BJ (cell line): ENCODE data around the gene BIVM. TPM values are rescaled to one million over a fixed set of nuclear protein-coding genes. Genes with fewer than 3 reads are reported as not detected.

Source experiments
- CTCF ChIA-PET: fragments of 350-600 bp; formaldehyde crosslinking; extraction: SDS; loops from one replicate; lab custom pipeline; 2021; ENCODE audit warnings: antibody characterized with exemption, inconsistent platforms; lab: Yijun Ruan, JAX
- POLR2A ChIA-PET: fragments of 300-600 bp; sonication (Branson Sonifier 250); formaldehyde crosslinking; extraction: SDS; loops from one replicate; lab custom pipeline; 2021; ENCODE audit warnings: antibody characterized with exemption; lab: Charles Lee
- DNase-seq: peaks from one replicate; pipeline ENCODE4 v3.0.0-alpha.2; 2011; ENCODE audit warnings: low read depth
- H3K27me3 ChIP-seq: 2 replicates; pipeline ENCODE4 v1.6.0; 2011; ENCODE audit warnings: low read length; ENCODE audit not compliant: control insufficient read depth, insufficient read depth
- H3K36me3 ChIP-seq: 2 replicates; pipeline ENCODE4 v1.5.1; 2011; ENCODE audit warnings: low read length; ENCODE audit not compliant: control insufficient read depth, insufficient read depth
- H3K4me3 ChIP-seq: 2 replicates; pipeline ENCODE4 v1.5.1; 2011; ENCODE audit warnings: low read depth, mild to moderate bottlenecking, control low read depth, low read length
- polyA plus RNA-seq: library from polyadenylated mRNA; depleted of rRNA; stranded (reverse); fragments of >200 nt; gene quantifications from 2 replicates; pipeline ENCODE4 v1.2.3, GENCODE V29; 2011
- TF ChIP-seq, protein P1 (sequence below): IDR thresholded peaks from 2 replicates; pipeline ENCODE4 v1.5.1; 2011; ENCODE audit warnings: low read depth, mild to moderate bottlenecking, control low read depth, inconsistent platforms, low read length, moderate library complexity; ENCODE audit not compliant: insufficient read depth

BIVM gene
- polyA plus RNA-seq, 1 experiment, result 9.5 TPM

GRCh38 chr13:102772042-102772425 lies 26.9 kb upstream of the BIVM start:
- TF ChIP-seq, protein P1, sequence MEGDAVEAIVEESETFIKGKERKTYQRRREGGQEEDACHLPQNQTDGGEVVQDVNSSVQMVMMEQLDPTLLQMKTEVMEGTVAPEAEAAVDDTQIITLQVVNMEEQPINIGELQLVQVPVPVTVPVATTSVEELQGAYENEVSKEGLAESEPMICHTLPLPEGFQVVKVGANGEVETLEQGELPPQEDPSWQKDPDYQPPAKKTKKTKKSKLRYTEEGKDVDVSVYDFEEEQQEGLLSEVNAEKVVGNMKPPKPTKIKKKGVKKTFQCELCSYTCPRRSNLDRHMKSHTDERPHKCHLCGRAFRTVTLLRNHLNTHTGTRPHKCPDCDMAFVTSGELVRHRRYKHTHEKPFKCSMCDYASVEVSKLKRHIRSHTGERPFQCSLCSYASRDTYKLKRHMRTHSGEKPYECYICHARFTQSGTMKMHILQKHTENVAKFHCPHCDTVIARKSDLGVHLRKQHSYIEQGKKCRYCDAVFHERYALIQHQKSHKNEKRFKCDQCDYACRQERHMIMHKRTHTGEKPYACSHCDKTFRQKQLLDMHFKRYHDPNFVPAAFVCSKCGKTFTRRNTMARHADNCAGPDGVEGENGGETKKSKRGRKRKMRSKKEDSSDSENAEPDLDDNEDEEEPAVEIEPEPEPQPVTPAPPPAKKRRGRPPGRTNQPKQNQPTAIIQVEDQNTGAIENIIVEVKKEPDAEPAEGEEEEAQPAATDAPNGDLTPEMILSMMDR, result no peak
- H3K27me3 ChIP-seq, result no peaks in the 10 kb centered on the region
- POLR2A ChIA-PET, result no interaction called here
- DNase-seq, result no peak
- CTCF ChIA-PET, result interaction anchor here (0.6 to 1.4 kb wide), 3 partner anchors 29 to 262 kb away, joined by 3 read pairs; no protein-coding TSS in a partner anchor
- no peak overlapping the region for H3K4me3 ChIP-seq
- H3K36me3 ChIP-seq, result no peaks in the 10 kb centered on the region

DNA sequence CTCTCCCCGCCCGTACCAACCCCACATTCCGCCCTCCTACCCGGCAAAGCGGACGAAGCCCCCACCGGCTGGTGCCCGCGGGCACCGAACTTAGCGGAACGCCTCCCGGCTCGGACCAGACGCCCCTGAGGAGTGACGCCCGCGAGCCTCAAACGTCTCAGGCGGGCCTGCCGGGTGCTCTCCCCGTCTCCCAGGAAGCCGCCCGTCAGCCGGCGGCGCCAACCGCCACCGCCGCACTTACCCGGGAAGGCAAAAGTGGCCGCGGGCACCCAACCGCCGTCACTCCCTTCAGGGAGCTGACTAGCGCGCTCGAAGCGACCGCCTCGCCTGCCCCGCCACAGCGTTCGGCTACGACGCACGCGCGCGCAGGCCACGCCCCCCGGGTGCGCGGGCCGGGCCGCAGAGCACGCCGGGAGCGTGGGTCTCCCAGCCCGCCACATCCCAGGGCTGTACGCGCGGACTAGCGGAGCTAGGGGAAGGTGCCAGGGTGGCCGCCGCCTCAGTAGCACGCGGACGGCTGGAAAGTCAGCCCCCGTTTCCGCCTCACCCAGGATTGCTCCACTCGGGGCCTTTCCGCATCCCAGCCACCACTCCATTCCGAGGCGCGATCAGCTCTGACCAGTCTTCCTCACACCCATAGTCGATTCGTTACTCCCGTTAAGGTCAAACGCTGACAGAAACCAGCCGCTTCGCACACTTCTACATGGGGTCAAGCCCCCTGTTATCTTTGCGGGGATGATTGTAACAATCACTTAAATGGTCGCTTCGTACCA lies 25.3 kb upstream of the BIVM start, which contains the start of gene TEX30:
Gene TEX30 (minus strand): TSS at position 346 of the 773 bp plus-strand sequence. CDS start 3,760 bp downstream, outside the sequence.
- peak; percentile 15 for DNase-seq
- TF ChIP-seq, protein P1, result no peak
- ChIA-PET CTCF (interaction anchor here (1.0 to 1.4 kb wide), 3 partner anchors 11 to 187 kb away, joined by 3 read pairs; no protein-coding TSS in a partner anchor), POLR2A (interaction anchor here (1.1 kb wide), 1 partner anchor 184 kb away, joined by 4 read pairs; no protein-coding TSS in a partner anchor)
- H3K36me3 ChIP-seq, result no peaks in the 10 kb centered on the region
- no peaks in the 10 kb centered on the region for H3K27me3 ChIP-seq
- peak within 1 kb of the TSS; percentile 93 for H3K4me3 ChIP-seq

GRCh38 chr13:102774214-102774568 lies 24.7 kb upstream of the BIVM start:
- Histone ChIP-seq H3K36me3 (no peaks in the 10 kb centered on the region), H3K27me3 (no peaks in the 10 kb centered on the region), H3K4me3 (peak overlapping the region; percentile 93)
- ChIA-PET CTCF (interaction anchor here (1.0 kb wide), 1 partner anchor 187 kb away, joined by 3 read pairs; no protein-coding TSS in a partner anchor), POLR2A (interaction anchor here (1.1 kb wide), 1 partner anchor 185 kb away, joined by 4 read pairs; no protein-coding TSS in a partner anchor)
- TF ChIP-seq, protein P1, result no peak
- no peak for DNase-seq

DNA sequence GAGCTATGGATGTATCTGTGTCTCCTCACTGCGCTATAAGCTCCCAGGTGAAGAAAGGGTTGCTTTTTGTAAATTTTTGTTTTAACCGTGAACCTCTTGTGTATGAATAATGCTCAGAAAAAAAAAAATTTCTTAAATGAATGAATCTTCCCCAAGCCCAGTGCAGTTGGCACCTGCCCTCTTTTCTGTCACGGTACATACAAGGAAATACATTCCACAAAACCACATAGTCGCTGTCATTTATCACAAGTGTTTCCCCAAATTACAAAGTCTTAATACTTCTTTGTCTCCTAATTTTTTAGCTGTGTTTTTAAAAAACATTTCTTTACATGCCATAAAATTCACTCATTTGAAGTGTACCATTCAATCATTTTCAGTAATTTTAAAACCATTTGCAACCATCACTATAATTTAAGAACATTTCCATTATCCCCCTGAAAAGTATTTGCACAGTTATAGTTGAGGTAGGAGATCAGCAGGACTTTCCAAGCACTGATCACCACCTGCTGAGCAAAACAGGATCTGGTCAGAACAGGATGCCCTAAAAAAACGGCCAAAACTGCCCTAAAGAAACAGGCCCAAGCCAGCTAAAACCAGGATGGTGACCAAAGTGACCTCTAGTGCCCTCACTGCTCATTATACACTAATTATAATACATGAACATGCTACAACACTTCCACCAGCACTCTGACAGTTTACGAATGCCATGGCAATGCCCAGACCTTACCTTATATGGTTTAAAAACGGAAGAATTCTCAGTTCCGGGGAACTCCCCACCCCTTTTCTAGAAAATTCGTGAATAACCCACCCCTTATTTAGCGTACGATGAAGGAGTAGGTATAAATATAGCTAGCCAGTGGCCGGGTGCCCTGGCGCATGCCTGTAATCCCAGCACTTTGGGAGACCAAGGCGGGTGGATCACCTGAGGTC lies 24.1 kb upstream of the BIVM start:
- CTCF ChIA-PET, result interaction anchor here (1.0 to 1.1 kb wide), 3 partner anchors 9 to 194 kb away, joined by 3 read pairs; no protein-coding TSS in a partner anchor
- no peaks in the 10 kb centered on the region for H3K36me3 ChIP-seq
- no peak for DNase-seq
- no peak overlapping the region for H3K4me3 ChIP-seq
- H3K27me3 ChIP-seq, result no peaks in the 10 kb centered on the region
- TF ChIP-seq, protein P1, result no peak
- POLR2A ChIA-PET, result no interaction called here
